GM10847 (cell line): ENCODE results near the gene C13orf42.

Experiments
- POLR2A ChIP-seq: IDR thresholded peaks from 2 replicates; pipeline ENCODE4 v1.6.1; 2011; ENCODE audit not compliant: insufficient read length; ENCODE audit errors: extremely low read depth

C13orf42 gene

GRCh38 chr13:51111174-51111573 is at the start of gene C13orf42:
TSS of gene C13orf42 (minus strand) at chr13:51111274. CDS start at chr13:51111209, 65 bp downstream.
- no peak for TF ChIP-seq POLR2A

GRCh38 chr13:51158880-51159518 is 47.9 kb upstream of the C13orf42 start:
- TF ChIP-seq POLR2A, result no peak

DNA sequence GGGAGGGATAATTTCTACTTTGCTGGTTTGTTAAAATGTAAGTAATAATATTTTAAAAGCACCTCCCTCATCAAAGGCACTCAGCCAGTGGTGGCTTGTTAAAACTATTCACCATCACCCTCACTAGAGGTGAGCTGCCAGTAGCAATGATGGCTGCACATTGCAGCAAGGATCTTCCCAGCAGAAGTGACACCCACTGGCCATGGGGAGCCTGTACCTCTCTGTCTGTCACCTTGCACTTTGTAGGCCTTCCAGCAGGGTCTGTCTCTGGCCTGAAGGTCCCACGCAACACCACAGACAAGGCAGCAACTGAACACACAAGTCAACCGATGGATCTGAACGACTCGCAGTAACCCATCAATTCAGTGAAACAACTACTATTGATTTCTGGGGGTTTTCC is 47.3 kb upstream of the C13orf42 start:
- TF ChIP-seq POLR2A, result no peak

DNA sequence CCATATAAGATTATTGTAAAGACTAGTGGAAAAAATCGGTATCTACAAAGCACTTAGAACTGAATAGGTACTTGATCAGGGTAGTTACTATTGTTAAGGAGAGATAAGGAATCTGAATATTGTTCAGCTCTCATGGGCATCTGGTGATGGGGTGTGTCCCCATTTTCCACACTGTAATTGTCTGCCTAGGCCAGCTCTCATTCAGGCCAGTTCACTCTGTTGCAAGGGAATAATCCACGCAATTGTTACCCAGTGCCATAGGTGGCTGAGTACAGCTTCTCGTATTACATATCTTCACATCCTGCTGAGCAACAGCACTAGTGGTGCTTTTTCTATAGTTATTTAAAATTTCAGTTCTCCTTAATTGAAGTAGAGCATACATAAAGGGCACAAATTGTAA is 45.6 kb upstream of the C13orf42 start:
- TF ChIP-seq POLR2A, result no peak

DNA sequence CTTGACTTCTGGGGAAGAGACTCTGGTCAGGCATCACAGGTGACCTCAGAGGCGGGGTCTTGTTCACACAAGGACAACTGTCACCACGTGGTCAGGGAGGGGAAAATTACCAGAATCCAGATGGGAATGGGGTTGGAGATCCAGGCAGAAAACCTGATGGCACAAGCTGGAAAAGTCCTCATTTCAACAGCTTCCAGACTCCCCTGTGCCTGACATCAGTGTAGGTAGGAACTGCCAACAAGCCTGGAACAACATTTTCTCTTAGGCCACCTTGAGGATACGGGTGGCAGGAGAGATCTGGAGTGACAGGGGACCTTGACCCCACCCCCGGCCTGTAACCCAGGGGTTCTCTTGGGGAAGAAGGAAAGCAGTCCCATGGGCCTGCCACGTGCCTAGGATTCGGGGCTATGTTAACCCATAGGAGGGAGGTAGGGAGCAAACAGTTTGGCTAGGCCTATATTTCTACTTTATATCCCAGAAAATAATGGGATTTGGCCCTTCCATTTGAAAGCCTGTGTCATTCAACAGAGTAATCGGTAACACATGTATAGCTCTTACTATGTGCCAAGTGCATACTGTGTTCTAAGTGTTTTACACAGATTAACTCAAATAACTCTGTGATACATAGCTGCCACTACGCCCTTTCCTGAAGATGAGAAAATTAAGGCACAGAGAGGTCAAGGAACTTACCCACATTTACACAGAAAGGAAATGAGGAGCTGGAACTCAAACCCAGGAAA is 44.9 kb upstream of the C13orf42 start:
- TF ChIP-seq POLR2A, result no peak

- no peak for TF ChIP-seq POLR2A
Observed at GRCh38 chr13:51155161-51155560, 44.1 kb upstream of the C13orf42 start.

GRCh38 chr13:51154029-51154555 is 43.0 kb upstream of the C13orf42 start:
- TF ChIP-seq POLR2A, result no peak

DNA sequence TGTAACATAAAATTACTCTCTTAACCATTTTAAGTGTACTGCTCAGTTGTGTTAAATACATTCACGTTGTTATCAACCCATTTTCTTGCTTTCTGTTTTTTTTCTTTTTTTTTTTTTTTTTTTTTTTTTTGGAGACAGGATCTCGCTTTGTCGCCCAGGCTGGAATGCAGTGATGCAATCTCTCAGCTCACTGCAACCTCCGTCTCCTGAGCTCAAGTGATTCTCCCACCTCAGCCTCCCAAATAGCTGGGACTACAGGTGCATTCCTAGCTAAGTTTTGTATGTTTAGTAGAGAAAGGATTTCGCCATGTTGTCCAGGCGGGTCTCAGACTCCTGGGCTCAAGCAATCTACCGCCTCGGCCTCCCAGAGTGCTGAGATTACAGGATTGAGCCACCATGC is 42.5 kb upstream of the C13orf42 start:
- no peak for TF ChIP-seq POLR2A

GRCh38 chr13:51152701-51153100 is 41.6 kb upstream of the C13orf42 start:
- TF ChIP-seq POLR2A, result no peak

DNA sequence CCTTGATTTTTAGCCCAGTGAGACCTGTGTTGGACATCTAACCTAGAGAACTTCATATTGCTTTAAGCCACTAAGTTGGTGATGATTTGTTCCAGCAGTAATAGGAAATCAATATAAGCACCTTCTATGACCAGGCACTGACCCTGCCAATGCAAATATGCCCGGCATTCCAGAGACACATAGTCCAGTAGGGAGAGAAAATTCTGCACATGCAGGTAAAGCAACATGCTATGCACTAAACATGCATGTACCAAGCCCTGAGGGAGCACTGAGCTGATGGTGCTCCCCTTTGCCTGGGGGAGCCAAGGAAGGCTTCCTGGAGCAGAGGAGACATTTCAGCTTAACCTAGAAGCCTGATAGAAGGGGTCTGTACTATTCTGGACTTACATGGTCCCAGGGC is 40.4 kb upstream of the C13orf42 start:
- no peak for TF ChIP-seq POLR2A

DNA sequence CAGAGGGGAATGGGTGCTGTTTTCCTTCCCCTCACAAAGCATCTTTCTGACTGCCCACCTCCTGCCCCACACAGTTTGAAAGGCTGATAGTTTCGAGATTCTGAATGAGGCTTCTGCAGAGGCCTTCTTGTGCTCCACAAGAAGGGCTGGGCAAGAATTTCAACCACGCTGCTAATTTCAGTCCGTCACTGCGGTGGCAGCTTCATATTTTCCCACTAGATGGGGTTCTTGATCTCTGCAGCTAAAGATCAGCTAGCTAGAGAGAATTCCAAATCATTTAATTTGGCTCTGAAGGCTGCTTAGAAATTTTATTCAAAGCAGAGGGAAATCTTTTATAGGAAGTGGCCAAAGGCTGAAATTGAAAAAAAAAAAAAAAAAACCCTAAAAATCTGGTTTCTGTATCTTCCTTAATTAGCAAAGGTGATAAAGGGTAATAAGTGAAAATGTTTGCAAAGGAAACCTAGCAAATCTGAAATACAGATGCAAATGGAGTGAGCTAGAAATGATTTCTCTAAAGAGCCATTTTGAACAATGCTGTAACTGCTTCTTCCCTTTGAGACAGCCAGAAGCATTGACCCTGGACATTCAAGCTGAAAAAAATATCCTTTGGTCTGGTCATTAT is 38.0 kb upstream of the C13orf42 start:
- TF ChIP-seq POLR2A, result no peak

- no peak for TF ChIP-seq POLR2A
Observed at GRCh38 chr13:51148223-51148951, 37.3 kb upstream of the C13orf42 start.

DNA sequence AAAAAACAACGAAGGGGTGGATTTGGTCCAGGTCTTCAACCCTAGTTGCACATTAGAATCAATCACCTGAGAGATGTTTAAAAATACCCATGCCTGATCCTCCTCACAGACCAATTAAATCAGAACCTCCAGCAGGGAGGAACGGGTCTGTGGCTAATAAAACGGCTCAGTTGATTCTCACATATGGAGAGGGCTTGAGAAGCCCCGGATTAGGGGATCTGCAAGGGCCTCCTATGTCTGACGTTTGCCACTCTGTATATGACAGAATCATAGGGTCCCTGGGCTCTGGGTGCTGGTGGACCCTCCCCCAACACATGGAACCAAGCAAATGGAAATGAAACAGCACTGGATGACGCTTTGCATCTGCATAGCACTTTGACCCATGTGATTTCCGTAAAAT is 36.7 kb upstream of the C13orf42 start:
- TF ChIP-seq POLR2A, result no peak

GRCh38 chr13:51146667-51147066 is 35.6 kb upstream of the C13orf42 start:
- TF ChIP-seq POLR2A, result no peak

- TF ChIP-seq POLR2A, result no peak
Observed at GRCh38 chr13:51137250-51137649, 26.2 kb upstream of the C13orf42 start.
